GM19023 (cell line): ENCODE measurements around the gene PLAU.
"Not testable (repeated sequence)": the region's sequence is repeated elsewhere in the genome, so short reads cannot be mapped to it uniquely, and the experiment has no call there.

Experiments used
- ATAC-seq: cut with Tn5 transposase; IDR thresholded peaks from one replicate; pipeline ENCODE4 v1.9.1; 2021; ENCODE audit warnings: mild to moderate bottlenecking, moderate library complexity; ENCODE audit not compliant: unreplicated experiment

The PLAU gene

DNA sequence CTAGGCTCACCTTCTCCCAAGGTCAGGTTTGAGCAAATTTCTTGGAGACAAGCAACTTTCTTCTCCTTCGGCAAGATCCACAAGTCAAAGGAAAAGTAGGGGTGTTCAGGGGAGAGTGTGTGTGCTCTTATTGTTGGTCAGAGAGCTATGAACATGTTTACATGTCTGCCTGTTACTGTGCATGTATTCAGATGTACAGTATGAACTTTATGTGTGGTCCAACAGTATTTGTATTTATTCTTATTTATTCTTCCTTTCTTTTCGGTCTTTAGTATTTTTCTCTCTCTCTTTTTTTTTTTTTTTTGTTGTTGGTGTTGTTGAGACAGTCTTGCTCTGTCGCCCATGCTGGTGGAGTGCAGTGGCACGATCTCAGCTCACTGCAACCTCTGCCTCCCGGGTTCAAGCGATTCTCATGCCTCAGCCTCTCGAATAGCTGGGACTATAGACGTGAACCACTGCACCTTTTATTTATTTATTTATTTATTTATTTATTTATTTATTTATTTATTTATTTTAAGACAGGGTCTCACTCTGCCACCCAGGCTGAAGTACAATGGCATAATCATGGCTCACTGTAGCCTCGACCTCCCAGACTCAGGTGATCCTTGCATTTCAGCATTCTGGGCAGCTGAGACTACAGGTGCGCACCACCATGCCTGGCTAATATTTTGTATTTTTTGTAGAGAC, 38.2 kb downstream of the PLAU start:
- no peak for ATAC-seq

DNA sequence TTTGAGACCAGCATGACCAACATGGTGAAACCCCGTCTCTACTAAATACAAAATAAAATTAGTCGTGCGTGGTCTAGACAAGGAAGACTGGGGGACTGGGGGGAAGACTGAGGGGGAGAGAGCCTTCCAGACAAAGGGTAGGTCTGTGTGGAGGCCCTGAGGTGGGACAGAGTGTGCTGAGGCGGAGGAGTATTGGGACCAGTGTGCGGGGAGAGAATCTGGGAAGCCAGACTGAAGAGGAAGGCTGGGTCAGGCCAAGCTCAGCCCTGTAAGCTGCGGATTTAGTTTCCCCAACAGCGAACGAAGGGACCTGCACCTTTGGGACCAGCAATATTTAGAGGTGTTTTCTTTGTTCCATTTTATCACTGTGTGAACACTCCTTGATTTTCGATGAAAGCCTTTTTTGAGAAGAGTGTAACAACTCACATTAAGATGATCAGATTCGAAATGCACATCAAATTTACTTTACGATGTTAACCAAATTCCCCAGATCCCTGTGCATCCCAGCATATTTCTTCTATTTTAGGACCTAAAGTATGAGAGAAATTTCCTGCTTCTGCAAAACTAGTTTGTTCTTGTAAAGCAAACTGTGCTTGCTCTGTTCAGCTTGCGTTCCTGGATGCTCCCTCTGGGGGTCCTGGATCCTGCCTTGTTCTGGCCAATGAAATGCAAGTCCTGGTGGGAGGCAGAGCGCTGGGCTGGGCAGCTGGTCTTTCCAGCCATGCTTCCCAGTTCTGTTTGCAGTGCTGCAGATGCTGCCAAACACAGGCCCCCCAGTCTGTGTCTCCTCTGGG, 39.4 kb downstream of the PLAU start:
- ATAC-seq: no peak

DNA sequence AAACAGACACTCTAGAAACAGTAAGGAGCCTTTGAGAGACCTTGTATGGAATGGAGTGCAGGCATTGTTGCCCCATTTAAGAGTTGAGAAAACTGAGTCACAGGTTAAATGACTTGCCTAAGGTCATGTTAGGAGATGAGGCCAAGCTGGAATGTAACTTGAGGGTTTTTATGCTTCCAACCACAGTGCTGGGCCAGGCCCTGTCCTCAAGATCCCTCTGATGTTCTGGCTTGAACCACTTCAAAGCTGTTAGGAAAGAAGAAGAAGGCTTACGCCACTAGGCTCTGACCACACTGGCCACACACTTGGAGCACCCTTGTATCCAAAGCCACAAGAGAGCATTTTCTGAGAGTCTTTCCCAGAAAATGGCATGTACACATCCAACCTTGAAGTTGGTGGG, 42.7 kb downstream of the PLAU start:
- ATAC-seq: no peak

DNA sequence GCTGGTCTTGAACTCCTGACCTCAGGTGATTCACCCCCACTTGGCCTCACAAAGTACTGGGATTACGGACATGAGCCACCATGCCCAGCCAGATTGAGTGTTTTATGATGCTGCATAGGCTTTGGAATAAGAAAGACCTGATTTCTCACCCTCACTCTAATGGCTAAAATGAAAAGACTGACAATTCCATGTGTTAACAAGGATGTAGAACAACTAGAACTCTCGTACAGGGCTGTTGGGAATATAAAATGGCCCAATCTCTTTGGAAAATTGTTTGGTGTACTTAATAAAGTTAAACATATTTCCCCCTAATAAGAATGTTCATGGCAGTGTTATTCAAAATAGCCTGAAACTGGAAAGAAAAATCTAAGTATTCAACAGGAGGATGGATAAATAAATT, 43.8 kb downstream of the PLAU start:
- no peak for ATAC-seq

DNA sequence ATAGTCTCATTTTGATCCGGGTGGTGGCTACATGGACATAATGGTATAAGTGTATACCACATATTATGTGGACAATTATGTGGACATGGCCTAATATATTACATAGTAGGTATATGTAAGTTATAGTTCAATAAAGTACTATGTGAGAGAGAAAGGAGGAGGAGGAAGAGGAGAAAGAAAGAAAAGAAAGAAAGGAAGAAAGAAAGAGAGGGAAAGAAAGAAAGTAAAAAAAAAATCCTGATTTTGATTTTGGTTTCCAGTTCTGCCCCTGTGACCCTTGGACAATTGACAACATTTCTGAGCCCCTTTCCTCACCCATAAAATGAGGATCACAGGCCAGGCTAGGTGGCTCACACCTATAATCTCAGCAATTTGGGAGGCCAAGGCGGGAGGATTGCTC, 44.8 kb downstream of the PLAU start:
- no peak for ATAC-seq

DNA sequence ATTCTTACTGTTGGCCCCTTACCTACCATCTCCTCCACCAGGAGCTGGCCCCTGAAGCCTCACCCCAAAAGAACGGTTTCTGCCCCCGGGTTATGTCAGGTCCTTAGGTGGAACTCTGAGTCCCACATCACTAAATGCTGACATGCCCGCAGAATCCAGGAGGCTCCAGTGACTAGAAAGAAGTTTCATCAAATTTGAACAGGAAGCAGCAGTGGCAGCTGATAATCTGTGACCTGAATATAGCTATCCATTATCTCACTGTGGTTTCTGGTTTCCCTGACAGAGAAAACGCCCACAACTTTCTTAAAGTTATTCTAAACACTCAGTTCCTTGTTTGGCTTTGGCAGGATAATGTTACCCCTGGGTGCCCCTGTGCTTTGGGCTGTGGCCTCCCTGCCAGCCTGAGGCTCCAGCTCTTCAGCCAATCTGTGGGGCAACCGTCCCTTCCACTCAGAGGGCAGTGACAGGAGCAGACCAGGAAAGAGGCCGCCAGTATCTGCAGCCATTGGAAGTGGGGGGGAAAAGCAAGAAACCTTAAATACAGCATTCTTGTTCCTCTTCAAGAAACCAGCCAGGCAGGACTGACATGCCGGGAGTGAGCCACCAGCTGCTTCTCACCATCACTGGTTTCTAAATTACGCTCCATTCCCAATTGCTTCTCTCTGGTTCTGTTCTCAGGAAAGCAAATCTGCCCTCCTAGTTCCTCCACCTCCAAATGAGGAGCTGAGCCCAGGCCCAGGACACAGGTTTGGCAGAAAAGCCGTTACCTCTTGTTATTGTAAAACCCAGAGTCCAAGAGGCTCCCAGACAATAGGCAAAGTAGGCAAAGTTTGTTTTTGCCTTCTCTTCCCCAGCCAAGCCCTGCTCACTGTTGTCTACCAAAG, 45.8 kb downstream of the PLAU start:
- ATAC-seq: peak; percentile 36

DNA sequence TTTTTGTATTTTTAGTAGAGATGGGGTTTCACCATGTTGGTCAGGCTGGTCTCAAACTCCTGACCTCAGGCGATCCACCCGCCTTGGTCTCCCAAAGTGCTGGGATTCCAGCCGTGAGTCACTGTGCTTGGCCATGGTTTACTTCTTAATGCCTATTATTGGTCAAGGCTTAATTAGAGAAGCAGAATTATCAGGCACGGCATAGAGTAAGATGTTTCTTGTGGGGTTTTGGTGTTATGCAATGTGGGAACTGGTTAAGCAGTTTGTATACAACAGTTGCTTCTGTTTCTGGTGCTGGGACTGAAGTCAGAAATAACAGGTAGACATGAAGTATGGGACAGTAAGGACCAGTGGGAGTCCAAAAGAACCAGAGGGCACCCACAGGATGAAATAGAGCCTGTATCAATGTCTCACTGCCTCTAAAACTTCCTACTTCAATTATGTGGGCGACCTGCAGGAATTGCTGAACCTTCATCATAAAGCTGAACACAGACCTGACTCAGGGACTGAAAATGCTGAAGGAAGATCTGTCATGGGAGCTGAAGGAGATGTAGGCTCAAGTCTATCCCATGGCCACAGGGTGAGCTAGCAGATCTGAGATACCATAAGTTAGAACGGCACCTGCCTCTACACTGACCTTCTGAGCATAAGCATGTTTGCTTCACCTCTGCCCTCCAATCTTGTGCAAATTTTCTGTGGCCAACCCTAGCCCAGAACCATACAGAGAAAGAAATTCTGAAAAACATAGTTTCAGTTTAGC, 48.7 kb downstream of the PLAU start:
- no peak for ATAC-seq

DNA sequence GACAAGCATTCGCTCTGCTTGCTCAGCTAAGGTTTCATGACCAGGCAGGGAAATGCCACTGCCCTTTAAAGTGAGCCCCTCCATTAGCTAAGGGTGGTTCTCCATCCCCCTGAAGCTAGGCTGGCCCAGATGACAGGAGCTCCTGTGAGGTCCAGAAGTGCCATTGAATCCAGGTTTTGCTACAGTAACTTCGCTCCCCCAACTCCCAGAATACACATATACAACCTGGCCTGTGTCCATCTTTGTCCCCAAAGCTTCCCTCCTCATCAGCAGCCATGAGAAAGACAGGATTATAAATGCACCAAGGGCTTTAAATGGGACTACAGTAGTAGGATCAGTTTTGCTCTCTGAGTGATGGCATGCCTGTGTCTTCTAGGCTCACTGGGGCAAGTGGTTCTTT, 51.5 kb downstream of the PLAU start:
- no peak for ATAC-seq

DNA sequence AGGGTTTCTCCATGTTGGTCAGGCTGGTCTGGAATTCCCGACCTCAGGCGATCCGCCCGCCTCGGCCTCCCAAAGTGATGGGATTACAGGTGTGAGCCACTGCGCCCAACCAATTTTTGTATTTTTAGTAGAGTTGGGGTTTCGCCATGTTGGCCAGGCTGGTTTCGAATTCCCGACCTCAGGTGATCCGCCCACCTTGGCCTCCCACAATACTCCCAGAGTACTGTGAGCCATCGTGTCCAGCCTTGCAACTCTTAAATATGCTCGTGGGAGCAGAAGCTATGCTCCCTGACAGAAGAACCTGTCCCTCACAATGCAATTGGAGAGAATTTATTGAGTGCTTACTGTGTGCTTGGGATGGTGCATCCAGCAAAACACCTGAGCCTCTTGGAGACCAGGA, 52.6 kb downstream of the PLAU start:
- not testable (repeated sequence) for ATAC-seq

DNA sequence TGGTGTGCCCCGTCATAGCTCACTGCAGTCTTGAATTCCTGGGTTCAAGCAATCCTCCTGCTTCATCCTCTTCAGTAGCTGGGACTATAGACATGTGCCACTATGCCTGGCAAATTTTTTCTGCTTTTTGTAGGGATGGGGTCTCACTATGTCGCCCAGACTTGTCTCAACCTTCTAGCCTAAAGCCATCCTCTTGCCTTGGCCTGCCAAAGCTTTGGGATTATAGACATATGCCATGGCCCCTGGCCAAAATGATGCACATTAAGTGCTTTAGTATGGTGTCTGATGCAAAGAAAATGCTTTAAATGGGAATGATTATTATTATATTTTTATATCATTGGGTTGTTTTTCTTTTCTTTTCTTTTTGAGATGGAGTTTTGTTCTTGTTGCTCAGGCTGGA, 53.8 kb downstream of the PLAU start:
- no peak for ATAC-seq

DNA sequence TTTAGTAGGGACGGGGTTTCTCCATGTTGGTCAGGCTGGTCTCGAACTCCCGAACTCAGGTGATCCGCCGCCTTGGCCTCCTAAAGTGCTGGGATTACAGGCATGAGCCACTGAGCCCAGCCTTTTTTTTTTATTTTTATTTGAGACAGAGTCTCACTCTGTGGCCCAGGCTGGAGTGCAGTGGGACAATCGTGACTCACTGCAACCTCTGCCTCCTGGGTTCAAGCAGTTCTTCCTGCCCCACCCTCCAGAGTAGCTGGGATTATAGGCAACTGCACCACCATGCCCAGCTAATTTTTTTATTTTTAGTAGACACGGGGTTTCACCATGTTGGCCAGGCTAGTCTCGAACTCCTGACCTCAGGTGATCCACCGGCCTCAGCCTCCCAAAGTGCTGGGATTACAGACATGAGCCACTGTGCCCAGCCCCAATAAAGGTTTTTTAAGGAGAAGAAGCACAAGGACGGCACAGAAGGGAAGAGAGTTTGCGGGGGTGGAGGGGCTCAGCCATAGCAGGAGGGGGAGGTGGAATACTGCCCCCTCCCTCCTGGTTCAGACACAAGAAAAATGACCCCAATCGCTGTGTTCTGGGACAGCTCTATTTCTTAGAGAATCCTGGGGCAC, 54.4 kb downstream of the PLAU start:
- ATAC-seq: not testable (repeated sequence)

DNA sequence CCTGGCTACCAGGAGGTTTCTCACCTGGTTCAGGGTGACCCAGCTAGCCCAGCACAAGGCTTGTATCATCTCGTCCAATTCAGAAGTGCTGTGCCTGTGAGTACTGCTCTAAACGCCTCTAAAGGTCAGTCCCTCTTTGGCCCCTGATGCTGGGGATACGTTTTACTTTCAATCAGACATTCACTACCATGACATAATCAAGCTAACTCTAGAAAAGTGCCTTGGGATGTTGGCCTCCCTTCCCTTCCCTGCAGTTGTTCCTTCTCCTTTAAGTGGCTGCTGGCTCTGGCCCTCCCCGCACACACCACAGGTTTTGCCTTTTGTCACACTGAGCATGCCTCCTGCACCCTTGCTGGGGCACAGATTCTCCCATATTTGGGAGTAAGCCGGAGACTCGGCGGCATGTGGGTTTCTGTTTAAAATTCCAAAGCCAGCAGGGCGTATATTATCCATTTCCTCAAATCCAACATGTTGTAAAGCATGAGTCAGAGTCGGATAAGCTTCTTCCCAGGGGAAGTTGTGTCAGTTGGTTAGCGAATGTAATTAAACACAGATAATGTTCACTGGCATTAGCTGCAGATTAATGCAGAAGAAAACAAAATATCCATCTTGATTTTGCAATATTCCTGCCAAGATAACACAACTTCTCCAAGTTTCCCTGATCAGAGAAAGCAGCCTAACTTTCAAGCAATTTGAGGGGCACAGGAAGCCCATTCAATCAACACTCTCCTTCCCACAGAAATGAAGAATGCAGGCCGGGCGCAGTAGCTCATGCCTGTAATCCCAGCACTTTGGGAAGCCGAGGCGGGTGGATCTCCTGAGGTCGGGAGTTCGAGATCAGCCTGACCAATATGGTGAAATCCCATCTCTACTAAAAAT, 55.2 kb downstream of the PLAU start:
- no peak for ATAC-seq

DNA sequence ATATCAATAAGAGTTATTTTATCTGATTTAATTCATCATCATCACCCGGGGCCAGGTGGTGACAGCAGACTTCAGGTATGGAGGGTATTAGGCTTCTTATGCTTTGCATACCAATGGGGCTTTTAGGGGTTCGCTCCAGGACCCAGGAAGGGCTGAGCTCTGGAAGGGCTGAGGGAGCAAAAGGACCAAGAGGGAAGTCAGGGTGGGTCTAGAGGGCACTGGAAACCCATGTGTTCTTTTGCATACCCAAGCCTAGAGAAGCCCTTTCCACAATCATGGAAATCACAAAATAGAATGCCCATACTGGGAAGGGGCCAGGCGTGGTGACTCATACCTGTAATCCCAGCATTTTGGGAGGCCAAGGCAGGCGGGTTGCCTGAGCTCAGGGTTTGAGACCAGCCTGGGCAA, 56.1 kb downstream of the PLAU start:
- ATAC-seq: no peak
